Astrocyte of the spinal cord (primary cell): ENCODE measurements around the gene PXN.

Source experiments
- DNase-seq: peaks from one replicate; pipeline ENCODE4 v3.0.0; 2011; ENCODE audit warnings: low read depth, low spot score
- H3K4me3 ChIP-seq: 2 replicates; pipeline ENCODE4 v1.5.1; 2011; ENCODE audit warnings: low read depth, mild to moderate bottlenecking, low read length, moderate library complexity
- CTCF ChIP-seq: IDR thresholded peaks from 2 replicates; pipeline ENCODE4 v1.5.1; 2012; ENCODE audit warnings: low read depth, mild to moderate bottlenecking, low read length, inconsistent platforms
- in situ Hi-C: cut with HindIII; loops from 2 replicates; pipeline ENCODE4 v1.10.0; 2017; ENCODE audit warnings: low sequenced_read_pairs

The PXN gene

GRCh38 chr12:120225200-120225558 is 40.4 kb downstream of the PXN start:
- TF ChIP-seq CTCF, result no peak
- DNase-seq, result no peak
- no peak overlapping the region for H3K4me3 ChIP-seq
- in situ Hi-C loops, result no loop called here

- DNase-seq, result peak; percentile 38
- H3K4me3 ChIP-seq, result no peak overlapping the region
- no peak for TF ChIP-seq CTCF
- in situ Hi-C loops, result no loop called here
These were observed 41.0 kb downstream of the PXN start for GRCh38 chr12:120224304-120225199.

- in situ Hi-C loops, result no loop called here
- no peak for TF ChIP-seq CTCF
- no peak overlapping the region for H3K4me3 ChIP-seq
- no peak for DNase-seq
These were observed 41.8 kb downstream of the PXN start for GRCh38 chr12:120223458-120224303.

- TF ChIP-seq CTCF, result no peak
- no peak overlapping the region for H3K4me3 ChIP-seq
- in situ Hi-C loops, result no loop called here
- DNase-seq, result no peak
These were observed 43.2 kb downstream of the PXN start for GRCh38 chr12:120222288-120222832.

GRCh38 chr12:120221576-120221900 is 44.0 kb downstream of the PXN start:
- TF ChIP-seq CTCF, result no peak
- H3K4me3 ChIP-seq, result no peak overlapping the region
- in situ Hi-C loops, result no loop called here
- DNase-seq, result no peak

GRCh38 chr12:120220838-120221575 is 44.5 kb downstream of the PXN start:
- no peak overlapping the region for H3K4me3 ChIP-seq
- in situ Hi-C loops, result no loop called here

More at GRCh38 chr12:120220838-120221575, 44.5 kb downstream of the PXN start:
- no peak for TF ChIP-seq CTCF
- no peak for DNase-seq
